NT2/D1 (cell line): ENCODE data around the gene PADI2.

Source experiments
- DNase-seq: peaks from one replicate; pipeline ENCODE4 v3.0.0-alpha.2; 2011; ENCODE audit warnings: low read depth, low spot score
- H3K27me3 ChIP-seq: 2 replicates; pipeline ENCODE4 v1.6.0; 2011; ENCODE audit warnings: mild to moderate bottlenecking; ENCODE audit not compliant: insufficient read length, insufficient read depth
- H3K36me3 ChIP-seq: 2 replicates; pipeline ENCODE4 v1.6.1; 2011; ENCODE audit warnings: mild to moderate bottlenecking, low read length, mixed read lengths; ENCODE audit not compliant: insufficient read depth, insufficient read length
- H3K4me1 ChIP-seq: 2 replicates; pipeline ENCODE4 v1.5.1; 2011; ENCODE audit not compliant: insufficient read depth, insufficient read length
- H3K4me3 ChIP-seq: 2 replicates; pipeline ENCODE4 v1.5.1; 2011; ENCODE audit warnings: low read depth; ENCODE audit not compliant: insufficient read length
- H3K9ac ChIP-seq: 2 replicates; pipeline ENCODE4 v1.6.0; 2011; ENCODE audit warnings: low read depth; ENCODE audit not compliant: insufficient read length
- H3K9me3 ChIP-seq: 2 replicates; pipeline ENCODE4 v1.5.1; 2011; ENCODE audit warnings: mild to moderate bottlenecking, low read length; ENCODE audit not compliant: insufficient read depth
- SUZ12 ChIP-seq: IDR thresholded peaks from 2 replicates; pipeline ENCODE4 v1.6.1; 2011; ENCODE audit not compliant: insufficient read length, insufficient read depth; ENCODE audit errors: extremely low read depth
- YY1 ChIP-seq: IDR thresholded peaks from 2 replicates; pipeline ENCODE4 v1.6.1; 2011; ENCODE audit not compliant: insufficient read length, insufficient read depth
- ZNF274 ChIP-seq: IDR thresholded peaks from 2 replicates; pipeline ENCODE4 v1.6.1; 2011; ENCODE audit warnings: mild to moderate bottlenecking, low read depth, low read length

Gene PADI2

DNA sequence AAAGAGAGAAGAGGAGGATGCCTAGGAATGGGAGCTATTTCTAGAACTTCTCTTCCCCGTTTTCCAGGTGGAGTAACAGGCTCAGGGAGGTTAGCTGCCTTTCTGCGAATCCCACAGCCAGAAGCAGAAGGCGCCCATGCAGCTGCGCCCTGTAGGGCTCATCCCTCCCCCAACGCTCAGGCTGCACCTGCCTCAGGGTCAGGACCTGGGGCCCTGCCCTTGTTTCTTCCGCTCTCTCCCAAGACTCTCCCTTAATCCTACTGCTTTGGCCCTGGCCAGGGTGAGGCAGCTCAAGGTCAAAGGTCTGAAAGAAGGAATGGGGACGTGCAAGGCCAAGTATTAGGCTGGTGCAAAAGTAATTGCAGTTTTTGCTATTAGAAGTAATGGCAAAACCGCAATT lies 30.5 kb upstream of the PADI2 start:
- Histone ChIP-seq H3K36me3 (no peaks in the 10 kb centered on the region), H3K4me1 (no peaks in the 10 kb centered on the region), H3K9ac (no peak overlapping the region), H3K27me3 (no peaks in the 10 kb centered on the region), H3K4me3 (no peak overlapping the region), H3K9me3 (peaks cover 29% of the 10 kb centered on the region)
- DNase-seq = no peak
- TF ChIP-seq YY1 = no peak
- TF ChIP-seq SUZ12 = no peak
- TF ChIP-seq ZNF274 = no peak

GRCh38 chr1:17148950-17149608 lies 29.8 kb upstream of the PADI2 start:
- Histone ChIP-seq H3K9me3 (peaks cover 22% of the 10 kb centered on the region; the same call in 1 of the 2 replicates), H3K27me3 (no peaks in the 10 kb centered on the region), H3K4me1 (no peaks in the 10 kb centered on the region), H3K4me3 (no peak overlapping the region), H3K9ac (no peak overlapping the region), H3K36me3 (no peaks in the 10 kb centered on the region)
- no peak for DNase-seq
- TF ChIP-seq SUZ12 (no peak), ZNF274 (no peak), YY1 (no peak)

- H3K4me1 ChIP-seq = no peaks in the 10 kb centered on the region
- H3K36me3 ChIP-seq = no peaks in the 10 kb centered on the region
- DNase-seq = no peak
- H3K9me3 ChIP-seq = no peaks in the 10 kb centered on the region
- TF ChIP-seq YY1 (no peak), SUZ12 (no peak), ZNF274 (no peak)
- no peak overlapping the region for H3K9ac ChIP-seq
- no peaks in the 10 kb centered on the region for H3K27me3 ChIP-seq
- H3K4me3 ChIP-seq = no peak overlapping the region
Observed at GRCh38 chr1:17145648-17146047, 26.4 kb upstream of the PADI2 start.

DNA sequence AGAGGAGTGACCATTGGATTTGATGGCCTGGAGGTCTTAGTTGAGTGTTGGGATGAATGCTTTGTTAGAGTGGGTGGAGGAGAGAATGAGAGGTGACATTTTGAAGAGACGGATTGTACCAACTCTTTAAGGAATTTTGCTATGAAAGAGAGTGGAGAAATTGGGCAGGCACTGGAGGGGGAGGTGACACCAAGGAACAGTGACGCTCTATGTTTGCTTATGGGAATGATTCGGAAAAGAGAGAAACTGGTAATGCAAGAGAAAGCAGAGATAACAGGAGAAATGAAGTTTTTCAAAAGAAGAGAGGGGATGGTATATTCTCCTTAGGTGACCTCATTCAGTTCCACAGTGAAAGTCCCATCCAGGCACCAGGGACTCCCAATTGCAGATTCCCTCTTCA lies 24.5 kb upstream of the PADI2 start:
- Histone ChIP-seq H3K9ac (no peak overlapping the region), H3K9me3 (no peaks in the 10 kb centered on the region), H3K4me1 (no peaks in the 10 kb centered on the region), H3K36me3 (no peaks in the 10 kb centered on the region), H3K4me3 (no peak overlapping the region), H3K27me3 (no peaks in the 10 kb centered on the region)
- no peak for DNase-seq
- TF ChIP-seq ZNF274 = no peak

GRCh38 chr1:17141441-17142197 lies 22.4 kb upstream of the PADI2 start:
- TF ChIP-seq SUZ12 (no peak), YY1 (no peak), ZNF274 (no peak)
- no peaks in the 10 kb centered on the region for H3K9me3 ChIP-seq
- H3K9ac ChIP-seq = no peak overlapping the region
- no peaks in the 10 kb centered on the region for H3K4me1 ChIP-seq
- H3K27me3 ChIP-seq = no peaks in the 10 kb centered on the region
- no peak for DNase-seq
- no peaks in the 10 kb centered on the region for H3K36me3 ChIP-seq
- H3K4me3 ChIP-seq = no peak overlapping the region

- H3K9me3 ChIP-seq = no peaks in the 10 kb centered on the region
- no peak overlapping the region for H3K4me3 ChIP-seq
- H3K27me3 ChIP-seq = no peaks in the 10 kb centered on the region
- H3K36me3 ChIP-seq = no peaks in the 10 kb centered on the region
- no peak overlapping the region for H3K9ac ChIP-seq
- TF ChIP-seq YY1 = no peak
- no peak for TF ChIP-seq SUZ12
- no peak for TF ChIP-seq ZNF274
- H3K4me1 ChIP-seq = no peaks in the 10 kb centered on the region
- DNase-seq = no peak
Observed at GRCh38 chr1:17140279-17140678, 21.0 kb upstream of the PADI2 start.

DNA sequence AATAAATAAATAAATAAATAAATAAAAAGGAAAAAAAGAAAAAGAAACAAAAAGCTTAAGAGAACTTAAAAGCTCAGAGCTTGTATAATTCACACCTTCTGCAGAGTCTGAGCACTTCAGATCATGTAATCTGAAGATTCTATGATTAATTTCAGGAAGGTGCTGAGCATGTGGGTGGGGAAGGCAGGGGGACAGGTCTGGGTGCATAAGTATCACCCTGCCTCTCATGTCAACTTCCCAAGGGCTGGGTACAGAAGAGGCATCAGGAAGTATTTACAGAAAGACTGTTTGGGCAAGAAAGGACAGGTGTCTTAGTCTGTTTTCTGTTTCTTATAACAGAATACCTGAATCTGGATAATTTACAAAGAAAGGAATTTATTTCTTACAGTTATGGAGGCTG lies 20.4 kb upstream of the PADI2 start:
- H3K4me3 ChIP-seq = no peak overlapping the region
- DNase-seq = no peak
- no peaks in the 10 kb centered on the region for H3K9me3 ChIP-seq
- H3K27me3 ChIP-seq = no peaks in the 10 kb centered on the region
- no peaks in the 10 kb centered on the region for H3K36me3 ChIP-seq
- no peaks in the 10 kb centered on the region for H3K4me1 ChIP-seq
- H3K9ac ChIP-seq = no peak overlapping the region
- no peak for TF ChIP-seq SUZ12
- no peak for TF ChIP-seq YY1
- no peak for TF ChIP-seq ZNF274

- Histone ChIP-seq H3K27me3 (no peaks in the 10 kb centered on the region), H3K9me3 (no peaks in the 10 kb centered on the region), H3K4me1 (no peaks in the 10 kb centered on the region), H3K36me3 (no peaks in the 10 kb centered on the region), H3K4me3 (no peak overlapping the region), H3K9ac (no peak overlapping the region)
- no peak for DNase-seq
- TF ChIP-seq ZNF274 (no peak), SUZ12 (no peak), YY1 (no peak)
Observed at GRCh38 chr1:17137441-17137840, 18.2 kb upstream of the PADI2 start.
